Fibroblast of peridontal ligament (primary cell): ENCODE results near the gene PTRHD1.
A peak's percentile ranks its signal among the peaks of the same experiment; 100 is the strongest.

Experiments used
- DNase-seq: peaks from one replicate; pipeline ENCODE4 v3.0.0-alpha.2; 2010; ENCODE audit errors: extremely low read depth

The PTRHD1 gene

DNA sequence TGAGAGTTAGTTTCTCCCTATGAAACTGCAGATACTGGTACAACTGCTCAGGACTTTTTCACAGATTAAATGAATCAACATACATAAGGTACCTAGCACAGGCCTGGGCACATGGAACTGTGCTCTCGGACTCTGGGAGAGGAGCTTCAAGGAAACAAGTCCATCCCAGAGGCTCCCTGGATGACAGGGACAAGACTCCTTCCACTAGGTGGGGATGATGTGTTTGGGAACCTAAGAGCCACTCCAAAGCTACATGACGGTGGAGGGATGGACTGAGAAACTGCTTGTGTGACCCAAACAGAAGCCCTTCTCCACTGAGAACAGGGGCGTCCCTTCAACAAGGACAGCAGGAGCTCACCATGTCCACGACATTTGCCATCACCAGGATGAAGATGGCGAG, 37.2 kb upstream of the PTRHD1 start:
- DNase-seq = peak; percentile 66

DNA sequence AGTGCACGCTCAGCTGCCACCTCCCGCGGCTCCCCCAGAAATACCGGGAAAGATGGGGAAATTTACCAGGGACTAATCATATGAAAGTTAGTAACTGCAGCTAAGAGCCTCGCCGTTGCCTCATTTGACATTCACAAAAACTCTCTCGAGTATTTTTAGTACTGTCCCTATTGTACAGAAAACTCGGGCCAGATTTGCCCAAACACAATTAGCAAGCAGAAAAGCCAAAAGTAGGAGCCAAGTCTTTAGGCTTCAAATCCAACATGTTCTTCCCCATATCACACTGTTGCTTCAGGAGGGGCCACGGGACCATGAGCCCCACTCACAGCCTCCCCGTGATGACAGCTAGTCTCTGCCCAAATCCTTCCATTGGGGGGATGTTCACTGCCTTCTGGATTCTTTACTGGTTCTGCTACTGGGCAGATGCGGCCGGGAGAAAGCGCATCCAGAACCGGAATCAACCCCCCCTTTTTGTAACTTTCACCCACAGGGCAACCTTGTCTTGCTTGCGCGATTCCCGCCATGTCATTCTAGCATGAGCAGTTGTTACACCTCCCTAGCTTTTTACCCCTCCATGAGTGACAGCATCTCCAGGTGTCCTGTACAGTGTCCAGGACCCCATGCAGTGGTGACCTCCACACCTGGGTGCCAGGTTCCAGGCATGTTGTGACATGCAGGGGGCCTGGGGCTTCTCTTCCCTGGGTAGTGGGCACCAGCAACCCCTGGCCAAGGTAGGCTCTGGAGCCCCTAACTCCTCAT, 35.2 kb upstream of the PTRHD1 start:
- DNase-seq = no peak

DNA sequence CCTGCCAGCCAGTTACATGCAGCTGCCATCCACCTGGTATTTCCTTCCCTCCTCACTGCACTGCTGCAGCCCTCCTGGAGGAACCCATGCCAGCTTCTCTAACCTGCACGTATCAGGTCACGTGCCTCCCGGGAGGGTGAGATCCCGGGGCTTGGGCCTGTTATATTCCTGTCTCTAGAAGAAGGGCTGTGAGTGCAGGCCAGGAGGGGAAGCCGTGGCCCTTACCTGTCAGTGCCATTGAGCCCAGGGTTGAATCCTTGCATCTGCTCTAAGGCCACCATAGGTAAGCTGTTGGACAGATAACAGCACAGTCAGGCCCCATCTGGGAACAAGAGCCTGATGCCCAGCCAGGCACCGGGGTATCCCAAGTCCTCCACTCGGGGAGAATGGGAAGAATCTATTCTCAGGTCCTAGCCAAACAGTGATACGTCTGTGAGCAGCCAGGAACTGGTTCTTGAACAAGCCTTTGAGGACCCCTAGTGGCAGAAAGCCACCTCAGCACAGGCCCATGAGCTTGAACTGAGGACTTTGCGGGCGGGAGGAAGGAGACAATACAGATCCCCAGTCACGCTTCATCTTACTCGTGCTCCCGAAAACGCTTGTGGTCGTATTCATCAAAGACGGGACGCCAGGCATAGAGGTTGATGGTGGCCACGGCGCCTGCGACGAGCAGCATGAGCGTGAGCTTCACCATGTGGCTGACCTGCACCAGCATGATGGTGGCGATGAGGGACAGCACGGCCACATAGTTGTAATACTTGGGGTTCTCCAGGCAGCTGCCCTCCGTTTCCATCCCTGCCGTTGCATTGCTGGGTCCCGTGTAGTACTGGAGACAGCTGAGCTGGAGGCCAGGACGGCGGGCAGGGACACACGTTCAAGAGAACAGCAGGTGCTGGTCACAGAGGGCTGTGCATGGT, 34.4 kb upstream of the PTRHD1 start:
- peak; percentile 92 for DNase-seq

DNA sequence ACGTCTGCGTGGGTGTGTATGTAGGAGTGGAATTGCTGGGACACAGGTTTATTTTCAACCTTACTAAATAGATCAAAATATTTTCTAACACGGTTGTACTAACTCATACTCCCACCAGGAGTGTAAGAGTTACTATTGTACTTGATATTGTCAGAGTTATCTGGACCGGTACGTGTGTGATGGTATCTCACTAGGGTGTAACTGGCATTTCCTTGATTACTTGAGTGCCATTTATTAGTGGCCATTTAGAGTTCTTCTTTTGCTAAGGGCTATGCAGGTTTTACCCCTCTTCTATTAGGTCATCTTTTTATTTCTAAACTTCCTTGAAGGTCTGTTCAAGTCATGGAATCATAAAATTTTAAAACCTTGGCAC, 33.6 kb upstream of the PTRHD1 start:
- DNase-seq = no peak

DNA sequence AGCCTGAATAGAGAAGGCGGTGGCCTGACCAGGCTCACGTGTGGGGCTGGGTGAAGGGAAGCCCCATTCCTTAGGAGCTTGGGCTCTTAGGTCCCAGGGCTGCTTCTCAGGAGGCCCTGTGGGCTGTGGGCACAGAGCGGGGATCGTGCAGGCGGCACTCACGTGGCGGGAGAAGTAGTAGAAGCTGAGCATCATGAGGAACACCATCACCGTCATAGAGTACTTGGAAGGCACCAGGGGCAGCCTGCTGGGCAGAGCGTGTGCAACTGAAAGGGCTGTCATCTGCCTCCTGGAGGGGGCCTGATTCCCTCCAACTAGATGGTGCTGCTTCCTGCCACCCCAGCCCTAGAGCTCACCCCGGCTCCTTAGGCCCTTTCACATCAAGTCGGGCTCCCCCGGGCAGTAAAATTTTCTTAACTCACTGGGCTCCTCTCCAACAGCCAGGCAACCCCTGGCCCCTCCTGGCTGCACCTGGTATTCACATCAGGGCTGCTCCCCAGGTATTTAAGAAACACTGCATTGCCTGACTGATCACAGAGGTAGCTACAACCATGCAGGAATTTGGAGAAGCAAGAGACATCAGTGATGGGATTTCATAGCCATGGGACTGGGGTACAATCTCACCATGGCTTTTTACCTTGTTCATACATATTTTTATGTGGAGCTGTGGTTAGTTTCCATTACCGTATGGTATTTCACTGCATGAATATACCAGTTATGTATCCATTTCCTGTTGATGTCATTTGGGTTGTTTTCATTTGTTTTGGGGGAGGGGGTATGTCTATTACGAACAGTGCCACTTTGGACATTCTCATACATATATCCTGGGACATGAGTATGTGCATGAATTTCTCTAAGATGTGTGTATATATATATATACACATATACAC, 32.9 kb upstream of the PTRHD1 start:
- DNase-seq = no peak

DNA sequence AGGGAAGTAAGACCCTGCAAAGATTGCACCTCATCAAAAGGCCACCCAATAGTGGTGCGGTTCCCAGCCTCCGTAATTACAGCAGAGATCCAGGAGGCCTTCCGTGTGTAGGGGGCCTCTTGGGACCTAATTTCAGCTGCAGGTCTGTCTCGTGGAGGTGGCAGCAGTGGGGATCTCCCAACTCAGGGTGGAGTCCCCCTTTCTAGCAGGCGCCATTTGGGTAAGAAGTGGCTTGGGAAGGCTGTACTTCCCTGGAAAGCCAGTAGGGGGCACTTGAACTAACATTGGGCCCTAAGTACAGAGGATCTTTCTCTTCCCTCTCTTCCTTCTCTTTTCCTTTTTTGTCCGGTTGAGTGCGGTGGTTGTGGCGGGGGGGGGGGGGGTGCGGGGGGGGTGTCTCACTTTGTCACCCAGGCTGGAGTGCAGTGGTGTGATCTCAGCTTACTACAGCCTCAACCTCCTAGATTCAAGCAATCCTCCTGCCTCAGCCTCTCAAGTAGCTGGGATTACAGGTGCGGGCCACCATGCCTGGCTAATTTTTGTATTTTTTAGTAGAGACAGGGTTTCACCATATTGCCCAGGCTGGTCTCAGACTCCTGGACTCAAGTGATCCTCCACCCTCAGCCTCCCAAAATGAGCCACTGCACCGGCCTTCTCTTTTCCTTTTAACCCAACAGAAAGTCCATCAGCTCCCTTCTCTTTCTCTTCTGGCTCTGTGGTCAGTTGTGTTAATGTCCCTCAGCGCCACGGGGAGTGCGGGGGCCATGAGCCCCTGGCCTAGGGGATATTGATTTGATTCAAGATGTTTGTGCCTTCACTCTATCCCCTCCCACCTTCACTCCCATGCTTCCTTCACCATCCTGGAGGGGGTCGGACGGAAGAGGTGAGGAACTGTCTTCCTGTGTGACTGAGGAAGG, 32.0 kb upstream of the PTRHD1 start:
- no peak for DNase-seq

DNA sequence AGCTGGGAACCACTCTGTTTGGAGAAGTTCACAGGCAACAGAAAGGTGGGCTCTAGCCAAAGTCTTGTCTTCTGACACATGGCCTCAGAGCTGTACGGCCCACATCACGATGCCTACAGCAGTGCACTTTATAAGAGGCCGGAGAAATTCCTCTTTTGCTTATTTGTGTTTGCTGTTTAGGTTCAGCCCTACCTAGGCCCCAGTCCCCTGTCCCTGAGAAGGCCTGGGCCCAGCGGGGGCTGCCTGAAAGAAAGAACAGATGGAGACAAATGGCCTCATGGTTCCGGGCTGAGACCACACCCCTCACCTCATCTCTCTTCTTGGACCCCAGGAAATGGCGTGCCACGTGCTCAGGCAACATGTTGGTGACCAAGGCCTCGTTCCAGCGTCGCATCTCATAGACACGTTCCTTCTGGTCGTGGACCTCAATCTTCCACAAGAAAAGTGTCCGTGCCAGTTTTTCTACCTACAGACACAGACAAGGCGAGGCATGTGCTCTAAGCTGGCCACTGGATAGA, 30.9 kb upstream of the PTRHD1 start:
- no peak for DNase-seq

DNA sequence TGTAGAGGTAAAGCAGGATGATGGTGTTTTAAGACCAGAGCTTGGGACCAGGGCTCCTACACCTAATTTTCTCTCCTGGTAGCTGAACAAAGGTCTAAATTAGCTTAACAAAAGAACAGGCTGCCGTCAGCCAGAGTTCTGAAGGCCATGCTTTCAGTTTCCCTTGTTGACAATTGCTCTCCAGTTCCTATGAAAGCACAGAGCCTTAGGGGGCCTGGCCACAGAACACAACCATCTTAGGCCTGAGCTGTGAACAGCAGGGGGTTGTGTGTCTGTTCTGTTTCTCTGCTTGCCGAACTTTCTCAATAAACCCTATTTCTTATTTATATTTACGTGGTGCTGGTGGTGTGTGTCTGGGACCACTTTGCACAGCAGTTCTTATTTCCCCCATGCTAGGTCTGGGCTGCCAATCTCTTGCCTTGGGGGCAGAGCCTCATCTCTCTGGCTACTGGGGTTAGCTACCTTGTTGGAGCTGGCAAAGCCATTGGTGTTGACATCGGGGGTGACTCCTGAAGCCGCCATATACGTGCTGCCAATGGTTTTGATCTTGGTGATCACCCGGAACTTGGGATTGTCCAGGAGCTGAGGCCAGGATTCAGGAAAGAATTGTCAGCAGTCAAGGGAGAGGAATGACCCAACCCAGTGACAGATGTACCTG, 29.0 kb upstream of the PTRHD1 start:
- DNase-seq = no peak

DNA sequence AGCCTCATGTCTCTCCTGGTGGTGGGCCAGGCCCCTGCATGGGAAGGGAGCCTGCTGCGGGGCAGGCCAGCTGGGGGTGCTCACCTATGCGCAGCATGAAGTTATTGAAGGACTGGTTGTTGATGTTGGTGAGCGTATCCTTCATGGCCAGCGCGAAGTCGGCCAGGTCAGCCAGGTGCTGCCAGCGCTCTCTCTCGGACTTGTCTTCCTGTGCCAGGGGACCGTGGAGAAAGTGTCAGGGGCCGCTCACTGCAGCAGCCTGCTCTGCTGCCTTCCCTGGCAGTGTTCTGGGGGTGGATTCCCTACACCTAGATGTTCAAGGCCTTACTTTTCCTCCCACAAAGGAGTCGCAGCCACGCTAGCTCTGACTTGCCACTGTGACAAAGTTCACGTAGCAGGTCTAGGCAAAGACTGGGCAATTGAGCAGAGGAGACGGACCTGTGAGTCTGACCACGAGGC, 28.3 kb upstream of the PTRHD1 start:
- DNase-seq = no peak

DNA sequence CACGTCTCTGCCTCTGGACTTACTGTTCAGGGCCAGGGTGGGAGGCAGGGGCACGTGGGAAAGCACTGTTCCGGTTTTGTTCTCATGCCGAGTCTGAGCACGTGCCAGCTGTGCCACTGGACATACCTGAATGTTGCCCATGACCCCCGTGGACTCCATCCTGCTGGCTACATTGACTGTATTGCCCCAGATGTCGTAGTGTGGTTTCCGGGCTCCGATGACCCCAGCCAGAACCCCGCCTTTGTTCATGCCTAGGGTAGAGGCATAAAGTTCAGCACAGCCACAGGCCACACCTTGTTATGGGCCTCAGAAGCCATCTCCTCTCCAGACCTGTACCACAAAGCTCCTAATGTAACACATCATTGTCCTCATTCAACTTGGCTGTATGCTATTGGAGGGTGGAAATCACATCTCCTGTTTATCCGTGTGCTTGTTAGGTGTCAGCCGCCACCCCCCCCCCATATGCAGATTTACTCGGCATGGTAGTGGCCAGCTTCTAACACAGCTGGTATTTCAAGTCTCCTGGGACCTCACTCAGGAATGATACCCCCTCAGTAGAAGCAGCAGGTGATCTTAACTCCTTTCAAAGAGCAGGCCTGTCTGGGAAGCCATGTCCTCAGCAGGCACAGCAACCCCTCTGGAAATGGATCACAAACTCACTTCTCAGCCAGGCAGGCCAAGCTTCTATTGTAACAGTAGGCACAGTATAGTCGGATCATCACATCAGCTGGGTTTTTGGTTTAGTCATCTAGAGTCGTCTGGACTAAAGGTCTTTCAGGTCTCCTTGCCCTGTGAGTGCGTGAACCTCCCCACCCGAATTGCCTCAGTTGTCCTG, 27.6 kb upstream of the PTRHD1 start:
- DNase-seq = no peak

DNA sequence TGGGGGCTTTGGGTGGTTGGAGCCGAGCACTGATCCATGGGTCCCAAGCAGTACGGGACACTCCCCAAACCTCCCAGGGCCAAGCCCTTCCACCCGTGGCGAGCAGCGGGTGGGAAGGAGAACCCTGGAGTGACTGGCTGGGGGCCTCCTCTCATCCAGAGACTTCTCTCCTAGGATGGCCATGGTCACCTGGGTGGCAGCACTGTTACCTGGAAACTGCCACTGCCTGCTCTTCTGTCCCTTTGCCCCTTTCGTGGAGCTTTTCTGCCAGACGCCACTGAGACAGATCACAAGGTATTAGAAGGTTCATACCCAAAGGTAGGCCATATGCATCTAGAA, 27.0 kb upstream of the PTRHD1 start:
- DNase-seq = no peak

DNA sequence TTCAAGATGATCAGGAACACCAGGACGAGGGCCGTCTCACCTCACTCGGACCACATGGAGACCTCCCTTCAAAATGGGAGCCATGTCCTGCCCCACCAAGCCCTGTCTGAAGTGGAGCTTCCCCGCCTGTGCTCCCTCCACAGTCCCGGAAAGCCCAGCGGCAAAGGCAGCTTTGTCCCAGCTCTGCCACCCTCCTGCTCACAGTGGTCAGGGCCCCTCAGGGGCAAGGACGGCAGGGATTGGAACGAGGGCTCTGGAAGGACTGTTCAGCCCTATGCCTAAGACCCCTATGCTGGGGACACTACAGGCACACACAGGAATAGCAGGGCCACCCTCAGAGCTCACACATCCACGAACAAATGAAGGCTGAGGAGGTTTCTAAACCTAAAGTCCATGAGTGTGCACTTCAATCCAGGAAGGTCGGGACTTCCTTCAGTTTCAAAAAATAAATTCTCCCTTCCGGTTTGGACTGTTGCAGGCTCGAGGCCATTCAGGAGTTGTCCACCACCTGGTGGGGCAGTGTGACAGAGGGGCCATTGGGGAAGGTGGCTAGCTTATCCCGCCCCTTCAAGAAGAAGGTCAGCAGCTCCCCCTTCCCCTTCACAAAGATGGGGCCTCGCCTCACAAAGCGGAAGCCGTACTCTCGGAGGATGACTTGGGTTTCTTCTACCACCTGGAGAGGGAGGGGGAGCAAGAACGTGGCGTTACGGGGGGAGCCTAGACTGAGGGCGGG, 26.4 kb upstream of the PTRHD1 start:
- no peak for DNase-seq

DNA sequence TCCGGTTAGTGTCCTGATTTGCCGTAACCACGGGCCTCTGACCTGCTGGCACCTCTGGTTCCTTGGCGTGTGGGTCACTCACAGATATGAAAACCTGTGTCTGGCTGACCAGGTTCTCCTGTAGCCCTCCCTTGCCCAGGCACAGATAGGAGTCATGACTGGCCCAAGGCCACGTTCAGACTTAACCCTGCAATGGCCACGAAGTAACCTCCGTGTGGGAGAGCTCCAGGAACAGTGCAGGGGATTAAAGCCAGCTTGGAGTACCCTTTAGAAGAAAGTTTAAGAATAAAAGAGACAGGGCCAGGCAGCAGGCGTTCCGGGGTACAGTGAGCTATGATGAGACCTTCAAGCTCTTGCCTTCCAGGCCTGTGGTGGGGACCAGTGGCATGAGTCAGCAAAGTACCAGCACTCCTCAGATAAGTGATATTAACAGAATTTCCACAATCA, 25.6 kb upstream of the PTRHD1 start:
- DNase-seq = no peak

DNA sequence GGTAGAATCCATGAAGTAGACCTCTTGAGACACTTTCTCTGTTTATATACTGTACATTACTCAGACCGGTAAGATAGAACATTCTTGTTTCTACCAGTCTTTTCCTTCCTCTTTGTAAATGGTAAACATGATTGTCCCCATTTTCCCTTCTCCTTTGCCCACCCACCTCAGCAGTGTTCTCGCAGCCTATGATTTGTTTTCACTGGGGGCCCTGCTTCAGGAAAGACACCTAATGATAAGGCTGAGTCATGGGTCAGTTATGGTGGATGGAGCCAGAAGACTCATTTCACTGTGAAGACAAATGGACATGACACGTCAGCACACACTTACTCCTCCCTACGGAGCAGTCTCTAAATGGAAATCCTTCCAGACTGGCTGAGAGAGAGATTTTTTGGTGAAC, 23.7 kb upstream of the PTRHD1 start:
- peak; percentile 62 for DNase-seq

DNA sequence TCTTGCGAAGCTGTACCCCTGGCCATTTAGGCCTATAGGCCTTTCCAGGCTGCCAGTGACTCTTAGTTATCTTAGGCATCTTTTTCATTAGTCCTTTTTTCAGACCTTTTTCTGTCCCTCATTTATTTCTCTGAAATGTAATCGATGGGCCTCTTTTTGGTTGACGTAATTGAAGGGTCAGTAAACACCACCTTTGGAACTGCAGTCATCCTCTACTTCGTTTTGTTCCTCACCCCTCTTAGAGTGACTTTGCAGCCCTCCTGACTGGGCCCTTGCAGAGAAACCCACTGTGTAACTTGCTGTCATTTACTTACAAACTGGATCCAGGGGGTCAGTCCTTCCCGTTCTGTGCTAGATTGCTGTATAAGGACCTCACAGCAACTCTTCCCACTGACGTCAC, 23.2 kb upstream of the PTRHD1 start:
- no peak for DNase-seq

DNA sequence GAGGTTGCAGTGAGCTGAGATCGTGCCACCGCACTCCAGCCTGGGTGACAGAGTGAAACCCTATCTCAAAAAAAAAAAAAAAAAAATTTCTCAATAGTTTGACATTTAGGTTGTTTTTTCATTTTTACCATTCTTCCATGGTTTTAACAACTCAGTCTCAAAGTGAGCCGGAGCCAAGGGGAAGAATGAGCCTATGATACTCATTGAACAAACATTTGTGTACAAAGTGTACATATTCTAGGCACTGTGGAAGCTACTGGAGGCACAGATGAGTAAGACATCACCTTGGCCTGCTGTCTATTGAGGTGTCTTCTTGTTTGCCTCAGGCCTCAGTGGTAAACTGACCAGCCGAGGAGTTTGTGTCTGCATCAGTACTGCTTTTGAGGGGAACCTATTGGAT, 22.0 kb upstream of the PTRHD1 start:
- DNase-seq = no peak

DNA sequence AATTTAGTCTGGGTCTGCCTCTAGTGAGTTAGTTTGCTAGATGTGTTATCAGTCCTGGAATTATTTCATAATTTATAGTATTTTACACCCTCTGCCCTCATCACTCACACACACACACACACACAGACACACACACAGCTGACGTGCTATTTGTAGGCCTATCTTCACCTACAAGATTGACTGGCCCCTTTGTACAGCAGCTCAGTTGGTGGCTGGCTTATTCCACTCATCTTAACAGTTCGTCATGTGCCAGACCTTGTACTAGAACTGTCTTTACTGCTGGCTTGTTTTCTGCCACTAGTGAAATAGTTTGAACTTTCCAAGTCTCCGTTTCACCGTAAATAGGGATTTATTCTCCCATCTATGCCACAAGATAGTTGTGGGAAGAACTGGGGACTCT, 21.3 kb upstream of the PTRHD1 start:
- DNase-seq = no peak

DNA sequence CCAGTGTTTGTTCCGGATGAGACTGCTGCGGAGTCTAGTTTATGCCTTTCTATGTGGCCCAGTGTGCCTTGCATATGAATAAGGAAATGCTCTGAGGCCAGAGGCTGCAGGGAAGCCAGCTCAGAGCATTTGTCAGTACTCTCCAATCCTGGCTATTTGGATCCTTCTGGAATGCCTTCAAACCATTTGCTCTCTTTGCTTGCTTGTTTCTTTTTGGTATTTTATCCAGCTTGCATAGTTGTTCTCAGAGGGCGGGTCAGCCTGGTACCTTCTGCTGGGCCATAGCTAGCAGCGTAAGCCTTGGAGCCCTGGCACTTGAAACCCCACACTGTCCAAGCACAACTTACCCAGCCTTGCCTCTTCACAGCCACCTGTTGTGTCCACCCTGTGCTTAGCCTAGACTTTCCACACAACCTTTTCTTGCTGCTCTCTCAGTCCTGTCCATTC, 20.5 kb upstream of the PTRHD1 start:
- no peak for DNase-seq
